ENCODE measurements around the gene EMILIN1.
"Not testable (repeated sequence)": the region's sequence is repeated elsewhere in the genome, so short reads cannot be mapped to it uniquely, and the experiment has no call there.

EMILIN1 gene

DNA sequence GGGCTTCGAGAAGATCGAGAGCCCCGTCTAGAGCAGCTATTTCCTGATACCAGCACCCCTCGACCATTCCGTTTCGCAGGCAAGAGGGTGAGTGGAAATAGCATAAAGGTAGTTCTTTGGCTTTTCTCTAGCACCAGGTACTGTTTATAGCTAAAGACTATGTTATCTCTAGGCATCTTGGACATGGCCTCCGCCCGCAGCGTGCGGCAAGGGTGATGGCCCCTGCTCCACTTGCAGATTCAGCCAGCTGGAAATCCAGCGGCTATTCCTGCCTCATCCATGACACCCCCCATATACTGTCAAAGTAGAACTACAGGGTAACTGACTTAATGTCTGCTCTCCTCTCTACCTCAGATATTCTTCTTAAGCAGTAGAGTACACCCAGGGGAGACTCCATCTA, 23.7 kb upstream of the EMILIN1 start:
- no peak for DNase-seq

DNA sequence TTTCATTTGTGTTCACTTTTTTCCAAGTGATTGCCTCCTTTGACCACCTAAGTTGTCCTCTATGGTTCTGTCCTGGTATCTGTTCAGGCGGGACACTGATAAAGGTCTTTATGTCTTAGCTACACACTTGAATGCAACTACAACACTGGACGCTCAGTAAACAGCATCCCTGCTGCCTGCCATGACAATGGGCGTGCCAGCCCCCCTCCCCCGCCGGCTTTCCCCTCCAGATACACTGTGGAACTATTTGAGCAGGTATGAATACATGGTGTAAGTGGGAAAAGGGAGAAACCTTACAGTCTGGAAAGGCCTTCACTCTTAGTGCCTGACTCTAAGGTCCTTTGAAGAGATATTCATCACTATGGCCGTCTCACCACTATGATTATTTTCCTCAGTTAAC, 21.2 kb upstream of the EMILIN1 start:
- DNase-seq, result no peak

DNA sequence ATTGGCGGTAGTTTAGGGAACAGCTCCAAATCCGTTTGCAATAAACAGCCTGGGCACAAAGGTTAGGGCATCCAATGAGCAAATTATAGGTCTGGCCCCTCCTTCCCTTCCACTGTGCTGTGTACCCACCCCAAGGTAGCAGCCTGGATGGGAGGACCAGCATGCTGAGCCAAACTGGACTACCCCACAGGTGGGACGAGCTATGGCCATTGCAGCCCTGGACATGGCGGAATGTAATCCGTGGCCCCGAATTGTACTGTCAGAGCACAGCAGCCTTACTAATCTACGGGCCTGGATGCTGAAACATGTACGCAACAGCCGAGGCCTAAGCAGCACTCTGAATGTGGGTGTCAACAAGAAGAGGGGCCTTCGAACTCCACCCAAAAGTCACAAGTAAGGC, 20.2 kb upstream of the EMILIN1 start:
- no peak for DNase-seq

DNA sequence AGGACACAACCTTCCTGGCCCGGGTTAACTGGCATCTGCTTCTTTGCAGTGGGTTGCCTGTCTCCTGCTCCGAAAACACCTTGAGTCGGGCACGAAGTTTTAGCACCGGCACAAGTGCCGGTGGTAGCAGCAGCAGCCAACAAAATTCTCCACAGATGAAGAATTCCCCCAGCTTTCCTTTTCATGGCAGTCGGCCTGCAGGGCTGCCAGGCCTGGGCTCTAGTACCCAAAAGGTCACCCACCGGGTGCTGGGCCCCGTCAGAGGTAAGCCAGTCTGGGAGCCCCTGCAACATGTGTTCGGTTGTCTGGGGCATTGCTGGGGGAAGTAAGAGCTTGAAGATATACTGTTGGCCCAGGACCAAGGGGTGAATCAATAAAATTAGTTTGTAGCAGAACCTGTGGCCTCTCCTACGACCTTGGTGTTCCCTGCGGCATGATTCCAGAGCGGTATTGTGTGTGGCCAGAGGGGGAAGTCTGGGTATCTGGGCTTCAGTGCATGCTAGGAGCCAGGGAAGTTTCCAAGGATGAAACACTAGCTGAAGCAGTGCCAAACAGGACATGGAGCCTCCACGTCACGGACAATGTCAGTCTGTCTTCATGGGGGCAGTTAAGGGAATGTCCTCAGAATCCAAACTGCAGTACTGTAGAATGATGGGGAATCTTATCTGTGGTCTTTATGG, 19.1 kb upstream of the EMILIN1 start:
- no peak for DNase-seq

DNA sequence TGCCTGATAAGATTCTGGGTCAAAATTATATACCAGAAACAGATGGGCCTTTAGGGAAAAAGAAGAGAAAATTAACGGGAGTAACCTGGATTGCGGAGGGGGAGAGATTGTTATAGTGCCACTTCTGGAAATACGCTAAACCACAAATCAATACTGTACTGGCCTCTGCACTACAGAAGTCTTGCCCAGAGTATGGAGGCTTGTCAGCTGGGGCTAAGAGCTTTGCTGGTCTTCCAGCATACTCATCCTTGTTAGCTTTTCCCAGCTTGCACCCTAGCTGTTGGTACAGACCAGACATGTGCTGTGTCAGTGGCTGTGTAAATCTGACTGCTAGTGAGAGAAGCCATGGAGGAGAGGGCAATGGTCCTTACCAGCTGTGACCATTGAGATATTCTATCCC, 18.1 kb upstream of the EMILIN1 start:
- no peak for DNase-seq

DNA sequence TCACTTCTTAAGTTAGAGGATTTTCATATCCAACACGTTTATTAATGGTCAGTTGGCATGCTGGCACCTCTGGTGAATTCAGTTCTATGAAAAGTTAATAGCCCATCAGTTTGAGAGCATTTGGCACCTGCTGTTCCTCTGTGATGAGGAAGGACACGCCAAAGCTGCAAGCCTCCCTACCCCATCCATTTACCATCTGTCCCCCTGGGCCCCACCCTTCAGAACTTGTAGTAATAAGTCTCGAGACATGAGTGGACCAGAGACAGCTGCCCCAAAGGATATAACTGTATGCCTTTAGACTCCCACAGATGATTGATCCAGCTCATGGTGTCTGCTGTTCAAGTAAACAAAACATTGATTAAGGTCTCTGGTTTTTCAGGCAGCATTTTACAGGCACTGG, 13.3 kb upstream of the EMILIN1 start:
- DNase-seq, result no peak

DNA sequence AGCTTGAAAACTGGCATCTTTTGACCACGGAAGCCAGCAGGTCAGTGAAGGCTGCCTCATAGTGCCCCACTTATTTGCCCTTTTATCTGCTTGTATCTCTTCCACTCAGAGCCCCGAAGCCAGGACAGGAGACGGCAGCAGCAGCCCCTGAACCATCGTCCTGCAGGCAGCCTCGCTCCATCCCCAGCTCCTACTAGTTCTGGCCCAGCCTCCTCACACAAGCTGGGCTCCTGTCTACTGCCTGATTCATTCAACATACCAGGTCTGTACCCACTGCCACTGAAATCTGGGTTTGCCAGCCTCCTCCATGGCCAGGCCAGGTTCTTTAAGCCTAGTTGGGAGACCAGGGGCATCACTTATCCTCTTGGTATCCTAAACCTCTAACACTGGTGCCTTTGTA, 11.0 kb upstream of the EMILIN1 start:
- DNase-seq, result no peak

DNA sequence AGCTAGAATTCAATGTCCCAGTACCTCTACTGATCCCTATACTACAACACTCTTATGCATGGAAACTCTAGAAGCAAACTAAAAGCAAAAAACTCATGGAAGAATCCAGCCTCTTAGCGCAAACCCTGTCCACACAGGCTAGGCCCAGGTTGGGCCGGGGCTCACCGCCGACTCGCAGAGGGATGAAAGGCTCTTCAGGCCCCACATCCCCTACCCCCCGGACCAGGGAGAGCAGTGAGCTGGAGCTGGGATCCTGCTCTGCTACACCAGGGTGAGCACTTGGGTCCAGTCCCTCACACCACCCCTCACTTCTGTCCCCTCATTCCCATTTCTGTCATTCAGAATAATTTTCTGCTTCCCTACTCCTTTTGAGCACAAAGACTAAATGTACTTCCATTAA, 9.0 kb upstream of the EMILIN1 start:
- no peak for DNase-seq

DNA sequence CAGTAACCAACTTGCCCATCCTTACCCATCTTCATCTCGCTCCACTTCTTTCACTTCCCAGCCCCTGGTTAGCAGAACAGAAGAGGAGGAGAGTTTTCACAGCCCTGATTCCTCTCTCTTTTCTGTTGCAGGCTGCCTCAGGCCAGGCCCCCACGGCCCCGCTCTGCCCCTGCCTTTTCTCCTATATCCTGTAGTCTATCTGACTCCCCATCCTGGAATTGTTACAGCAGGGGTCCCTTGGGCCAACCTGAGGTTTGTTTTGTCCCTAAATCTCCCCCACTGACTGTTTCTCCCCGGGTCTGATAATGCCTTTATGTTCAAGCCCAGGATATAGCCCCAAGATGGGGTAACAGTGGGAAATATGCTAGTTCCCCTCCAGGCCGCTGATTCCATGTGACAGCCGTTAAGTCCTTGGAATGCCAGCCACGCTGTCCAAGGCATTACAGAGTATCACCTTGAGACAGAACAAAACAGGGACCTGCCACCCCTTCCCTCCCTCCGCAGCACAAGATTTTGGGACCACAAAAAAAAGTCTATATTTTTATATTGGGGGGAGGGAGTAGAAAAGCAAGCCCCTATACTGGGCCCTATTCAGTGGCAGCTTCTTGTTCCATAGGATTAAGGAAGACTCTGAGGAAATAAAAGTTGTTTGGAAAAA, 8.3 kb upstream of the EMILIN1 start:
- DNase-seq, result no peak

DNA sequence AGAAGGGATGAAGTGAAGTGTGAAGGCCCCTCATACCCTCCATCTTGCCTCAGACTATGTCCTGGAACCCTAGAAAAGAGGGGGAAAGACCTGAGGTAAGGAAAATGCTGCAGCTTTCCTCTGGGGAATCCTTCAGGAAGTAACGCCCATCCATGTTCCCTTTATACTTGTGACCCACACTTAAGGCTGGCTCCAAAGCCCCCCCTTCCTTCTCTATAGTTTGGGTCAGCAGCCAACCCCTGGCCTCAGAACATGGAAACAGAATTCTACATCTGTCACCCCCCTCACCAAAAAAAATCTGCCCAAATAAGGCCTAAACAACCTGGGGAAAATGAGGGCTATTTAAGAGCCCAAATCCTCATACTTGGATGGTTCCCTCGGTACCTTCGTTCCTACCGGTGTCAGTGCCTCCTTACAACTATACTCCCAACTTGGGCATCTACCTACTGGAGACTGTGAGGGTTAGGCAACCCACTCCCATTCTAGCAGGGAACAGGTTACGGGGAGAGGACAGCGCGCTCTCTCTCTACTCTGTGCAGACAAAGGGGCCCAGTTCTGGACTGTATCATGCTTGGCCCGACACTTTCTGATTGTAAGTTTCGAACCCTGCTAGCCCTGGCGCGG, 7.7 kb upstream of the EMILIN1 start:
- DNase-seq, result no peak

DNA sequence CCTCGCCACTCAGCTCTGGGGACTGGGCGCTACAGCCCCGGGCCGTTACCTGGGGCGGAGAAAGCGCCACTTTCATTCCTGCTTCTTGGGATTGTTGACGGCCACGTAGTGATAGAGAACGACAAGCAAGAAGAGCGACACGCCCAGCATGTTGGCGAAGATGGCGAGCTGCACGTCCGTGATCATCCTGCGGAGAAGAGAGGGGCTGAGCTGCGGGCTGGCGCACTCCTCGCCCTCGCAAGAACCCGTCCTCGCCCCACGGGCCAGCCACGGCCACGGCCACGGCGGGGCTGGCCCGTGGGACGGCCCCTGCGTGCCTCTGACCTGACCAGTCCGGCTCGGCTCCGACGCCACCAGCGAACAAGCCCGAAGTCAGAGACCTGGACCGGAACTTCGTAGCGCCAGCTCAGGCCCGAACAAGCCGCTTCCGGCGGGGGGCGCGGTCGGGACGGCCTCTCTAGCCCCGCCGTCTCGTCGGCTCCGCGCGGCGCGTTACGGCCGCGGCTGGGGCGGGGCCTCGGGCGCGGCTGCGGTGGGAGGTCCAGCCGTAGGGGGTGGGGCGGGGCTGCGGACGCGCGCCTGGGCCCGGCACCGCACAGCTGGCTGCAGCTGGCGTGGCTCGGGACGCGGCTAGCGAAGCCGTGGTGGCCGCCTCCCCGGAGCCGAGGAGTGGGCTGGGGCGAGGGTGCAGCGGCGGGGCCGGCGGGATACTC, 7.0 kb upstream of the EMILIN1 start, which contains the start of gene OST4:
Gene OST4 (minus strand): TSS at position 378 of the 713 bp plus-strand sequence.
- DNase-seq, result peak; percentile 70

DNA sequence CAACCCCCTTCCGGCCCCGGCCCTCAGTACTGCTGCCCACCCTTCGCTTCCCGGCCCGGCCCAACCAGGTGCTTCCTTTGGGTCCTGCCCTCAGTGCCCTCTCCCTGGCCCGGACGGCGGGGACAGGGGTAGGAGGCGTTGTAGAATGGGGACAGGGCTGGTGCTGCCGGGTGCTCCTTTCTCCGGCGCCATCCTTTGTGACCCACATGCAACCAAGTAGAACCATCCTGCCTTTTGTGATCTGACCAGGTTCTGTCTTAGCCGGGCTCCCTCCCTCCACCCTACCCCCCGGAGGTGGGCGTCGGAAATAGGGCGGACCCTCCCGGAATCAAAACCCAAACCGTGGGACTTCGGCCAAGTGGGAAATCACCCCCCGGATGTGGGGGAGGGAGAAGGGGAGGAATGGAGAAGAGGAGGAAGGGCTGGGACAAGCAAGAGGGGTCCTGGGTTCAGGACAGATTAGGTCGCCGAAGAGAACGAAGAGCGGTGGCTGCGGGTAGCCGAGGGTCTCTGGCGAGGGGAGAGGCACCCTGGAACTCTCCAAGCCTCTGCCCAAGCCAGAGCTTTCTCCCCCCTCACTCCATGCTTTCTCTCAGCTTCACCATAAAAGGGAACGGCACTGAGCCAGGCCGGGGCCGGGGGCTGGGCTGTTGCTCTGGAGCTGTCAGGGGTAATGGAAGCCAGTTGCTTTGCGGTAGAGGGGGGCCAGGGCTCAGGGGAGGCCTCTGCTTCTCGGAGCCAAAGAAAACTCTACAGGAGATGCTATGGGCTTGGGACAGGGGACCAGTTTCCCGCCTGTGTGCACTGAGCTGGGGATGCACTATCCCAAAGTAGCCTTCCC, 6.2 kb upstream of the EMILIN1 start:
- peak; percentile 26 for DNase-seq

DNA sequence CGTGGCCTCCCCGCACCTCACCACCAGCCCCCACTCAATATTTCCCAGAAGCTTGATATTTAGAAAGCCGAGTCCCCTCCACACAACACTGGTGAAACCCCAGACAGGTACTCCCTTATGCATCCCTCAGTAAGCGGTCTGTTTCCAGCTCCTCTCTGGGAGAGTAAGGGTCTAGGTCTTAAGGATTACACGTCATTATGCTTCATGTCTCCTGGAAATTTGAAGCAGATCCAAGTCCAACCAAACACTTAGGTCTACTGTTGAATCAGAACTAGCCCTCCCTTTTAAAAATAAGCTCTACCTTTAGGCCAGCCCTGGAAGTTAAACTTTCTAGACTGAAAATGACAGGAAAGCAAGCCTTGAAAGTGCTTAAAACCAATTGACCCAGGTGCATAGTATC, 5.5 kb upstream of the EMILIN1 start:
- no peak for DNase-seq

DNA sequence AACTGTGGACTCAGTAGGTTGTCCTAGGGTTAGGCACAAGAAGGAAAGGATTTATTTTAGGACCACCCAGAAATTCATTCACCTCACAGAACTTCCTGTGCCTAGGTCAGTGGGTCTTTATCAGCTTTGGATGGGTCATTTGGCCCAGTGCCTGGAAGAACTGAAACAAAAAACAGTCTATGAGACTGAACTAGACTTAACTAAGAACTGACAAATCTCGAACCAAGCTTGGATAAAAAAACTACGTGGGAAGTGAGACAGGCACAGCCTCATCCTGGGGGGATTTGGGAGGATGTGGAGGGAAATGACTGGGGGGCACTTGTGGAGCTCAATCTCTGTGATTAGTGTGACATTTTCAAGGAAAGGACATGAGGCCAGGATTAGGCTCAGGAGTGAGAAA, 4.6 kb upstream of the EMILIN1 start:
- DNase-seq, result no peak

DNA sequence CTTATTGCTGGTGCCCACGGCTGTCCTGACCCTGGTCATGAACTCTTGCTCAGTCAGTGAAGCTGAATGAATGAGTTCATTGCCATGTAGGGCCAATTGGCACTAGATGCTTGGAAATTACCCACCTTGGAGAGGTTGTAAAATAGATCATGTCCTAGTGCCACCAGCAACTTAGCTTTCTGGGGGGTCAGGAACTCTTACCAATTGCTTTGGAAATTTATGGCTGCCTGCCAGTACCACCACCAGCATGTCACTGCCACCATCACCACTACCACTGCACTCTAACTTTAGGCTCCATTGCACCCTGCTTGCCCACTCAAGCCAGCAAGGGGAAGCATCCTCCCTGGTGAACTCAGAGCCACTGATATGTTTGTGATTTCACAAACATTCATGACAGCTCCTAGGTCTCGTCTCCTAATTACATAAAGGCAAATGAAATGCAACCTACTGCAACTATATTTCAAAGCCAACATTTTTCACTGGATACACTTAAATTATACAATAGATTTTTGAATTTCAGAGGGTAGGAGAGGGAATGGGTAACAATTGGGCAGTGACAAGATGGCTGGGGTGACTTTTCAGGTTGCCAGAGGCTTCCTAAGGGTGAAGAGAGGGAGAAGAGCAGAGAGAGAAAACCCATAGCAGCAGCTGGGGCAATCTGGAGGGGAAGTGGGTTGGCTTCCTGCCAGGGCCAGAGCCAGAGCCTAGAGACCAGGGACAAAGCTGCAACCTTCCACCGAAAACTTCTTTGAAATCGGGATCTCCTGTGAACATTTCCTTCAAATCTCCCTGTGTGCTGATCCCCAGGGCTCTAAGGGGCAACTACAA, 3.5 kb upstream of the EMILIN1 start:
- peak; percentile 29 for DNase-seq

DNA sequence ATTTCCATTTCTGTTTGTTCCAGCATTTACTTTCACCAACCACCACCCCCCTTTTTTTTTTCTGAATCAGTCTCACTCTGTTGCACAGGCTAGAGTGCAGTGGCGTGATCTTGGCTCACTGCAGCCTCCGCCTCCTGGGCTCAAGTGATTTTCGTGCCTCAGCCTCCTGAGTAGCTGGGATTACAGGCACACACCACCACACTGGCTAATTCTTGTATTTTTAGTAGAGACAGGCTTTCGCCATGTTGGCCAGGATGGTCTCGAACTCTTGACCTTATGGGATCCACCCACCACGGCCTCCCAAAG, 2.9 kb upstream of the EMILIN1 start:
- DNase-seq, result not testable (repeated sequence)

DNA sequence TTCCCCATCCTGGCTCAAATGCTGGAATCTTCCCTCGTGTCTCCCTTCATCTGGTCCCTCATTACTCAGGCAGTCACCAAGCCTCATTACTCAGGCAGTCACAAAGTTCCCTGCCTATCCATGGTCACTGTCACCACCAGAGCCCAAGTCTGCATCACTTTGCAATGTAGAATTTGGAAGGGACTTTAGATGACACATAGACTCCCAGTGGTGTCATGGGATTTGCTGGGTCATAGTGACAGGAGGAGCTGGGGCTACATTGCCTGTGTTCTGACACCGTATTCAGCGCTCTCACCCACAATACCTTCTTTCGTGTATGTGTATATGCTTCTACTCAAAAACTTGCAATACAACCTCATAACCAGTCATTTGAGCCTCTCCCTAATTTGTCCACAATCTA, 2.1 kb upstream of the EMILIN1 start:
- no peak for DNase-seq

DNA sequence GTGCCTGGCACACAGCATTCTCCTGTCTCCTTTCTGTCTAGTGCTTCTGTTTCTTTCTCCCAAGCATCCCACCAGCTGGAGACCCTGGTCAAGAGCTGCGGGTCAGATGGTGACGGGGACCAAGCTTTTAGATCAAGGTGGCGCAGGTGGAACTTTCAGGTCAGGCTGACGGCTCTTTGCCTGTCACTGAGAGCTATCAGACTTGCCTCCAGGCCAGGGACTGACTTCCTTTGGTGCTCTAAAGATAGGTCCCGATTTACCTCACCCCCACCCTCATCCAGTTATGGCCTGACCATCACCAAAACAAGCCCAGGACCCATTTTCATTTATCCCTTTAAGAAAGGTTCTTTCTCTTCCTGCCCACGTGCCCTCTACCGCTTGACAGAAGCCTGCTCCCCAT, 1.2 kb upstream of the EMILIN1 start:
- no peak for DNase-seq

DNA sequence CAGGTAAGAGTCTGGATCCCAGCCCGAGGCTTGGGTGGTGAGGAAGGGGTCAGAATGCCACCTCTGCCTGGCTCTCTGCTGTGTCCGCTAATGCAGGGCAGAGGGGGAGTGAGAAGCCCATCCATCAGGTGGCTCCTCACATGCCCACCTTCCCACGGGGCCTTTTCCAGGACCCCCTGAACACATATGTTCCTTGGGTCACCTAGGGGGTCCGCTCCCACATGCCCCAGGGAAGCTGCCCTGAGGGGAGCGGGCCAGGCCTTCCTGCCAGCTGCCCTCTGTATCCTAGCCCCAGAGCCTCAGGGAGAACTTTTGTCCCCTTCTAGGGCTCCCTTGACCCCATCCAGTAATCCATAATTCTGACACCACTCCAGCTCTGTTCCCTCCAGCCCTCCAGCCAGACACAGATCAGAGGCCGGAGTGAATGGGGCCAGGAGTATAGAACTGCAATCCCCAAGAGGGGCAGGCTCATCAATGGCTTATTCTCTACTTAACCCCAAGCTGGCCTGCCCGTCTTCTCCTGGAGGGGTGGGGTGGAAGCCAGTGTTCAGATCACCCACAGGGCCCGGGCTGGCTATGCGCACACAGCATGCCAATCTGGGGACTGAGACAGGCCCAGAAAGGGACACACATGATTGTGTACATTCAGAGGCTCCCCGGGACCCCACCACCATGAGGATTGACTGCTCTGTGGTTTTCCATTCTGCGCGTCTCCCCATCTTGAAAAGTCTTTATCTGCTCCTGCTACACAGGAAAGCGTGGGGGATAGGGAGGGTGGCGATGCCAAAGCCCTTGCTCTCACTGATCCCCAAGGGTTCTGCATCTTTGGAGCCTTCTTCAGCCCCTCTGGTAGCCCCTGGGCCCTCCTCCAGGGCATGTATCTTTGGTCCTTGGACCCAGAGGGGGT, 1.1 kb downstream of the EMILIN1 start:
- DNase-seq, result no peak

DNA sequence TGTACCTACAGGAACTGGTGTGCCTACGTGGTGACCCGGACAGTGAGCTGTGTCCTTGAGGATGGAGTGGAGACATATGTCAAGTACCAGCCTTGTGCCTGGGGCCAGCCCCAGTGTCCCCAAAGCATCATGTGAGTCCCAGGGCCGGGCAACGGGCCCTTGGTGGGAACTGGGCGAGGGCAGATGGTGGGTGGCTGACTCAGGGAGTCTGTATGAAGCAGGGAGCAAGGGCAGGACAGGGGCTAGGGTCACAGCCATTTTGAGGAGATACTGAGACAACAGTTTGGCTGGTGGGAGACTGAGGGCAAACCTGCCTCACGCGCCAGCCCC, 1.7 kb downstream of the EMILIN1 start:
- DNase-seq, result no peak

DNA sequence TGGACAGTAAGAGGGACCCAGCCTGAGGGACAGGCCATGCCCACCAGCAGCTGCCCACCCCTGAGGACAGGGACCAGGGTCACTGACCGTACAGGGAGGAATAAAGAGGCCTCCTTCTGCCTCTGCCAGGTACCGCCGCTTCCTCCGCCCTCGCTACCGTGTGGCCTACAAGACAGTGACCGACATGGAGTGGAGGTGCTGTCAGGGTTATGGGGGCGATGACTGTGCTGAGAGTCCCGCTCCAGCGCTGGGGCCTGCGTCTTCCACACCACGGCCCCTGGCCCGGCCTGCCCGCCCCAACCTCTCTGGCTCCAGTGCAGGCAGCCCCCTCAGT, 2.2 kb downstream of the EMILIN1 start:
- no peak for DNase-seq
